ENCODE results near the gene ISY1.

ISY1 gene

DNA sequence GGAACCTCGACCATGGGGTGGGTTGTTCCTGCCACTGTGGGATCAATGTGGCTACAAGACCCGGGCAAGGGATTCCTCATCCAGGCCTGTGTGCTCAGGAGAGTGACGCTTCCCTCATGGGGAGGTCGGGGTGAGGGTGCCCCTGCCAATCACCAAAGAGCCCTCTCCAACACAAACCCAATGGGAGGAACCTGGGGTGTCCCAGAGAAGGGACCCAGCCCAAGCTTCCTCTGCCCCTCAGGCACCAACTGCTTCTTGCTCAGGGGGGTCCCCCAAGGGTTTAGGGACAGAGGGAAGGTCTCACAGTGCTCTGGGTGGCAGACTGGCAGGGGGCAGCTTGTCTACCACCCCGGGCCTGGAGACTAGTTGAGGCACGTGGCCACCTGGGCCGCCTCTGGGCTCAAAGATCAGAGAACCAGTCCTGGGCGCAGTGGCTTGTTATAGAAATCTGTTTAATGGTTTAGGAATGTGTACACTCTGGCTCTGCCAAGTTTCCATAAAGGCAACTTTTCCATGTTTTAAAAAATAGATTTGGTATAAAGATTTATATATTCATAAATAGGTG is 73.6 kb downstream of the ISY1 start:
- DNase-seq (ENCODE audit: low spot score) = no peak

DNA sequence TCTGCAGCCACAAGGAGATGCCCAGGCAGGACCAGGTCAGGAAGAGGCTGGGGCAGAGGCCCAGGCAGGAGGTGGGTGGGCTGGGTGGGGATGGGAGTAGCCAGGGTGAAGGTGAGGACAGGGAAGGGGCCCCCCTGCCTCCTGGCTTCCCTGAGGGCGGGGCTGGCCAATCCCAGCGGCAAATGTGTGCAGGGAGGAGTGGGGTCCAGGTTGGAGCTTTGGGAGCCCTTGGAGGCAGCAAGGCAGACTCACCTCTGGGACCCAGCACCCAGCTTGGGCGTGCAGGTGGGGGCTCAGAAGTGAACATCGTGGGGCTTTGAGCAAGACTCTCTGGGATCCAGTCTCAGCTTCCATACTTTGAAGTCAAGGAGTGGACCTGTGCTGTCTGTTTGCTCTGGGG is 75.0 kb downstream of the ISY1 start:
- DNase-seq (ENCODE audit: low spot score) = no peak

DNA sequence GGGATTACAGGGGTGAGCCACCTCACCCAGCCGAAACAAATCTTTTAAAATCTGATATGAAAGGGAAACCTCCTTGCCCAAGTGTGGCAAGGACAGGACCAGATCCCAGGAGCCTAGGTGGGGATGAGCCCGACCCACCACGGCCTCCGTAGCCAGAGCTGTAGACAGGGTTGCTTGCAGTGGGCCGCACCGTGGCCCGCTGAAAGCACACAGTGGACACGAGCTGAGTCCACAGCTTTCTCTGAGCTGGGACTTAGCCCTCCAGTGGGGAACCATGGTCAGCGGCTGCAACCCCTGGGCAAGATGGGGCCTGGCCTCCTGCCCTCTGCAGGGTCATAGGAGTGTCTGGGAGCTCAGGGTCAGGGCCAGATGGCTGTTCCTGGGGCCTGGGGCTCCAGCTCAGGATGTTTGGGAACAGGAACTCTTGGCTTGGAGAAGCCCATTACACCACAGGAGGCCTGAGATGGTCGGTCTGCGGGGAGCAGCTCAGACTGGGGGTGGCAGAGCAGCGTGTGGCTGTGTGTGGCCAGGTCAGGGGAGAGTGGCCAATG is 75.6 kb downstream of the ISY1 start:
- no peak for DNase-seq (ENCODE audit: low spot score)

DNA sequence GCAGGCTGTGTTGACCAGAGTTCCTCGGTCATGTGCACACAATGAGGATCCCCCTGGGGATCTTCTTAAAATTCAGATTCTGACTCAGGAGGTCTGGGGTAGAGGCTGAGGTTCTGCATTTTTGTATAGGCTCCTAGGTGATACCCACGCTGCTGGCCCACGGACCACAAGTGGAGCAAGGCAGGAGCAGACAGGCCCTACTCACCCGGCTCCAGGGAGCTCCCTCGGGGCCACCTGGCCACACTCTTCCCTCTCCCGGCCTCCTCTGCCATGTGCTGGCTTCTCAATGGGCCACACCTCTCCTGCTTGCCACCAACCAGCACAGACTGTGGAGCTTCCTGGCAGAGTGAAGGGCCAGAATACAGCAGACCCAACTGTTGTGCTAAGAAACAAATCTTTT is 76.4 kb downstream of the ISY1 start:
- DNase-seq (ENCODE audit: low spot score) = no peak

DNA sequence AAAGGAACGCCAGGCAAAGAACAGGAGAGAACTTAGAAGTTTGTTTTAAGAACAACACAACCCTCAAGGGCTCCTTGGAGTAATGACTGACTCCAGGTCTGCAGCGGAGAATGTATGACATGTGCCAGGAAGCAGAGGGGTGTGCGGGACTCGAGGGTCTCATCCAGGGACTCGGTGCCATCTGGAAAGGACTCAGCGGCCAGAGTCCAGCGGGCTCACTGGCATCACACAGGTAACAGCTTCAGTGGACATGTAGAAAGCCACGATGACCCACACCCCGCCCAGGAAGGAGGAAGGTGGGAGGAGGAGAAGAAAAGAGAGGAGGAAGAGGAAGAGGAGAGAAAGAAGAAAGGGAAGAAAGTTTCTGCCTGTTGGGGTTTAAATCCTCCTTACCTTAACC is 78.8 kb downstream of the ISY1 start:
- DNase-seq (ENCODE audit: low spot score) = no peak

DNA sequence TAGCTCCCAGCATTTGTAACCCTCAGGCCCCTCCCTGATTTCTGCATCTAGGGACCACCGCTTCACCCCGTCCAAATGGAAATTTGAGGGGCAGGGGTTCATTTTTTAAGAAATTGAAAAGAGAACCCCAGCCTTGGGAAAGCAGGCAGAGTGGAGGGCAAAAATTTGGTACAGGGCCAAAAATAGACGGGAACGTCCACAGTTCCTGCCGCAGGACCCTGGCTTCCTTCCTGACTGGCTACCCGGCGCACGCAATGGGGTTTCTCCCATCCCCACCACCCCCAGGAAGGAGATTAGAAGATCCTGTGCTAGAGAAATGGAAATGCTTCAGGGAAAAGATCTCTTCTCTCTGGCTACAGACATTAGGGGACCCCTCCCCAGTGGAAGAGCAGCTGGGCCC is 79.4 kb downstream of the ISY1 start:
- DNase-seq (ENCODE audit: low spot score) = no peak

DNA sequence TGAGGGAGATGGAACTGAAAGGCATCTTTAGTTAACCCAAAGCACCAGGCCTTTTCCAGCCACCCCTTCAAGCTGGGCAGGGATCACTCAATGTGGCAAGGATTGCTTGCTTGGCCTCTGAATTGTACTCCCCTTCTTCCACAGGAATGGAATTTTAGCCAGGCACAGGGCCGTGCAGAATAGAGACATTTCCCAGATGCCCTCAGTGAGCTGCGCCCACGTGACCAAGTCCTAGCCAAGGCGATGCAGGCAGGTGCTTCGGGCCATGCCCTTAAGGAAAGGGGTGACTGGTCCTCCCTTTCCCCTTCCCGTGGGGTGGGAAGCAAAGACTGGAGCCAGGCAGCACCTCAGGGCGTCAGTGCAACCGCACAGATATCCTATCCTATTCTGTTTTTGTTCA is 82.4 kb downstream of the ISY1 start:
- DNase-seq (ENCODE audit: low spot score) = no peak

Measured in globus pallidus (tissue), 1 donor.